ENCODE measurements around the gene SPATA24.

The SPATA24 gene

GRCh38 chr5:139386050-139386438 is 17.8 kb downstream of the SPATA24 start:
- no peak for TF ChIP-seq REST (IDR thresholded peaks at IDR 0.05; ENCODE audit: insufficient read depth in 1 of 2, low read depth in 2 of 2, low read length in 2 of 2)
- TF ChIP-seq POLR2AphosphoS5 (IDR thresholded peaks at IDR 0.05; ENCODE audit: low read depth, low read length) = no peak
- TF ChIP-seq FOXP2 (optimal IDR thresholded peaks at IDR 0.05; ENCODE audit: borderline replicate concordance, extremely low read depth, extremely low read length, insufficient read depth) = no peak
- no peak for TF ChIP-seq SIN3A (IDR thresholded peaks at IDR 0.05; ENCODE audit: borderline replicate concordance, insufficient read depth, low read length)
- TF ChIP-seq TAF1 (IDR thresholded peaks at IDR 0.05; ENCODE audit: borderline replicate concordance, insufficient read depth, low read length) = no peak

GRCh38 chr5:139385061-139386049 is 18.5 kb downstream of the SPATA24 start:
- TF ChIP-seq POLR2AphosphoS5 (IDR thresholded peaks at IDR 0.05; ENCODE audit: low read depth, low read length) (no peak), FOXP2 (optimal IDR thresholded peaks at IDR 0.05; ENCODE audit: borderline replicate concordance, extremely low read depth, extremely low read length, insufficient read depth) (no peak), SIN3A (IDR thresholded peaks at IDR 0.05; ENCODE audit: borderline replicate concordance, insufficient read depth, low read length) (no peak), TAF1 (IDR thresholded peaks at IDR 0.05; ENCODE audit: borderline replicate concordance, insufficient read depth, low read length) (no peak), REST (IDR thresholded peaks at IDR 0.05; ENCODE audit: insufficient read depth in 1 of 2, low read depth in 2 of 2, low read length in 2 of 2) (no peak)

- TF ChIP-seq POLR2AphosphoS5 (IDR thresholded peaks at IDR 0.05; ENCODE audit: low read depth, low read length) (no peak), REST (IDR thresholded peaks at IDR 0.05; ENCODE audit: insufficient read depth in 1 of 2, low read depth in 2 of 2, low read length in 2 of 2) (no peak), FOXP2 (optimal IDR thresholded peaks at IDR 0.05; ENCODE audit: borderline replicate concordance, extremely low read depth, extremely low read length, insufficient read depth) (no peak), TAF1 (IDR thresholded peaks at IDR 0.05; ENCODE audit: borderline replicate concordance, insufficient read depth, low read length) (no peak)
Observed at GRCh38 chr5:139384591-139385051, 19.3 kb downstream of the SPATA24 start.

GRCh38 chr5:139383993-139384590 is 19.8 kb downstream of the SPATA24 start:
- TF ChIP-seq REST (IDR thresholded peaks at IDR 0.05; ENCODE audit: insufficient read depth in 1 of 2, low read depth in 2 of 2, low read length in 2 of 2) = no peak
- TF ChIP-seq TAF1 (IDR thresholded peaks at IDR 0.05; ENCODE audit: borderline replicate concordance, insufficient read depth, low read length) = no peak
